ENCODE results near the gene TRIM15. TPM values are rescaled to one million over a fixed set of nuclear protein-coding genes. Genes with fewer than 3 reads are reported as not detected.

Gene TRIM15
- total RNA-seq, 2 experiments from 2014 or later = not detected

DNA sequence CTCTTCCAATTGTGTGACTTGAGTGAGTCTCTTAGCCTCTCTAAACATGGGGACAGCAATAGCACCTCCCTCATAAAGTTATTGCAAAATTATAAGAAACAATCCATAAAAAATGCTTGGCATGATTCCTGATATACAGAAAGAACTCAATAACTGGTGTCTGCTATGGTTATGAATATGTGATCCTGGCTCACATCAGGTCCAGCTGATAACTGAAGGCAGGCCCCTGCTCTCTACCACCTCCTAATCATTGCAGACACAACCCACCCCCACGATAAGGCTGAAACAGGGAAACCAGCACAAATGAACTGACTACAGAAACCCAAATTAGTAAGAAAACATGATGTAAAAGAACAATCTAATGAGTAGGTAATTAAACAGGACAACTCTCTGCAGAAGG is 5.4 kb downstream of the TRIM15 start:
- Mint-ChIP-seq H3K27me3 (peaks cover 55% of the 10 kb centered on the region), H3K9me3 (no peaks in the 10 kb centered on the region), H3K4me3 (no peak overlapping the region), H3K27ac (no peak overlapping the region), H3K4me1 (ENCODE audit: low read depth) (peaks cover 12% of the 10 kb centered on the region), H3K36me3 (ENCODE audit: low read depth) (no peaks in the 10 kb centered on the region)
- TF ChIP-seq, protein P1, sequence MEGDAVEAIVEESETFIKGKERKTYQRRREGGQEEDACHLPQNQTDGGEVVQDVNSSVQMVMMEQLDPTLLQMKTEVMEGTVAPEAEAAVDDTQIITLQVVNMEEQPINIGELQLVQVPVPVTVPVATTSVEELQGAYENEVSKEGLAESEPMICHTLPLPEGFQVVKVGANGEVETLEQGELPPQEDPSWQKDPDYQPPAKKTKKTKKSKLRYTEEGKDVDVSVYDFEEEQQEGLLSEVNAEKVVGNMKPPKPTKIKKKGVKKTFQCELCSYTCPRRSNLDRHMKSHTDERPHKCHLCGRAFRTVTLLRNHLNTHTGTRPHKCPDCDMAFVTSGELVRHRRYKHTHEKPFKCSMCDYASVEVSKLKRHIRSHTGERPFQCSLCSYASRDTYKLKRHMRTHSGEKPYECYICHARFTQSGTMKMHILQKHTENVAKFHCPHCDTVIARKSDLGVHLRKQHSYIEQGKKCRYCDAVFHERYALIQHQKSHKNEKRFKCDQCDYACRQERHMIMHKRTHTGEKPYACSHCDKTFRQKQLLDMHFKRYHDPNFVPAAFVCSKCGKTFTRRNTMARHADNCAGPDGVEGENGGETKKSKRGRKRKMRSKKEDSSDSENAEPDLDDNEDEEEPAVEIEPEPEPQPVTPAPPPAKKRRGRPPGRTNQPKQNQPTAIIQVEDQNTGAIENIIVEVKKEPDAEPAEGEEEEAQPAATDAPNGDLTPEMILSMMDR (IDR thresholded peaks at IDR 0.05) = no peak
- intact Hi-C loops (cut with micrococcal nuclease) = no loop called here
- ChIA-PET CTCF (interaction anchor here (1.0 to 2.8 kb wide), 5 partner anchors 38 to 321 kb away, joined by 4 to 26 read pairs (median 5); no protein-coding TSS in a partner anchor), POLR2A (no interaction called here)
- DNase-seq (no peak), ATAC-seq (no peak)

DNA sequence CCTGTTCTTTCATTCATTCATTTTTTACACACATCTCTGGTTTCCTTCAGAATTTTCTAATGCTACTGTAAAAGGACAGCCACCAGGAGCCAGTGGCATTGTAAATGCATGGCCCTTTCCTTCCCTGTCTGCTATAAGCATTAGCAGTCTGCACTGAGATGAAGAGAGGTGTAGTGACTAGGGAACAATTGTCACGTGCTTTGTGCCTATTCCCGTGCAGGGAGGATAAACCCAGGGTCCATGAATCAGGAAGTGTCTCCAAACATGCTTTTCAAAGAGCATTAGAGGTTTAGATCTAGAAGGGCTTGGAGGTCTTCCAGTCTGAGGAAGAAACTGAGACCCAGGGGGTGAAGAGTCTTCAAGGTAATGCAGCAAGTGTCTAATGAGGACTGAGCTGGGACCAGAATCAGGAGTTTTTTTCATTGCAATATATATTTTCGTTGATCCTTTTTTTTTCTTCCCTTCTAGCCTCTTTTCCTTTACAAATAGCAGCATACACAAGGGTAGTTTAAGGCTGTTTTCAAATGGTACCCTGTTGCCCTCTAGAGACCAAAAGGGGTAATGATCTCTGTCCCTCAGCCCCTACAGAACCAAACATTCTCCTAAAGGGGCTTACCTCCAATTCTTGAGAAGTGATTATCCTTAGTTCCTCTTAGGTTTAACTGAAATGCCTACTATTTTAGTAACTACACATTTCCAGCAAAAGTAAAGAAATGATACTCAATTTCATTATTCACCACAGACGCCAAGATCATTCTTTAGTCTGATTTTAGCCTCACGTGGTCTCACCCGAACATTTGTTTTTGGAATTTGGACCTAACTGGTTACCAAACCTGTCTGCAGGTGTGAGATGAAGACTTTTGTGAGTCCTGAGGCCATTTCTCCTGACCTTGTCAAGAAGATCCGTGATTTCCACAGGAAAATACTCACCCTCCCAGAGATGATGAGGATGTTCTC is 6.6 kb downstream of the TRIM15 start:
- Mint-ChIP-seq H3K27ac (no peak overlapping the region), H3K27me3 (peaks cover 55% of the 10 kb centered on the region), H3K36me3 (ENCODE audit: low read depth) (no peaks in the 10 kb centered on the region), H3K4me1 (ENCODE audit: low read depth) (peaks cover 12% of the 10 kb centered on the region), H3K9me3 (no peaks in the 10 kb centered on the region), H3K4me3 (no peak overlapping the region)
- DNase-seq = peak; percentile 22
- TF ChIP-seq, protein P1 (IDR thresholded peaks at IDR 0.05) = peak; percentile 88
- ATAC-seq = peak; percentile 87
- CTCF ChIA-PET = interaction anchor here (0.6 to 3.4 kb wide), 10 partner anchors 16 to 230 kb away, joined by 3 to 37 read pairs (median 3); no protein-coding TSS in a partner anchor
- intact Hi-C loops (cut with micrococcal nuclease) = loop anchor here (2.0 kb wide), 1 partner anchor 67 kb away; no protein-coding TSS in a partner anchor
- POLR2A ChIA-PET = no interaction called here

DNA sequence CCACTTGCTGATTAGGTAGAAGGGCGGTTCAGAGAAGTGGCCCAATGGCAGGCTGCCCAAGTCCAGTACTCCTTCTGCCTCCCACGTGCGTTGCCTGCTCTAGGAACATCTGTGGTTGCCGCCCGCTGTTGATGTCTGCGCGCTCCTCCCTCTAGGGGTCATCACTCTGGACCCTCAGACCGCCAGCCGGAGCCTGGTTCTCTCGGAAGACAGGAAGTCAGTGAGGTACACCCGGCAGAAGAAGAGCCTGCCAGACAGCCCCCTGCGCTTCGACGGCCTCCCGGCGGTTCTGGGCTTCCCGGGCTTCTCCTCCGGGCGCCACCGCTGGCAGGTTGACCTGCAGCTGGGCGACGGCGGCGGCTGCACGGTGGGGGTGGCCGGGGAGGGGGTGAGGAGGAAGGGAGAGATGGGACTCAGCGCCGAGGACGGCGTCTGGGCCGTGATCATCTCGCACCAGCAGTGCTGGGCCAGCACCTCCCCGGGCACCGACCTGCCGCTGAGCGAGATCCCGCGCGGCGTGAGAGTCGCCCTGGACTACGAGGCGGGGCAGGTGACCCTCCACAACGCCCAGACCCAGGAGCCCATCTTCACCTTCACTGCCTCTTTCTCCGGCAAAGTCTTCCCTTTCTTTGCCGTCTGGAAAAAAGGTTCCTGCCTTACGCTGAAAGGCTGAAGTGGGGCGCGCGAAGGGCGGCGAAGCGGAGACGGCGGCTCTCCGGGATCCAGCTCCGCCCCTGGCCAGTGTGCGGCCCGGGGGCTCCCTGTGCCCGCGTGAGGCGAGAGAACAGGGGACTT is 8.5 kb downstream of the TRIM15 start:
- peaks cover 61% of the 10 kb centered on the region for H3K27me3 Mint-ChIP-seq
- ChIA-PET POLR2A (no interaction called here), CTCF (interaction anchor here (0.7 to 3.4 kb wide), 4 partner anchors 41 to 324 kb away, joined by 4 to 37 read pairs (median 6); no protein-coding TSS in a partner anchor)
- H3K4me3 Mint-ChIP-seq = no peak overlapping the region
- H3K9me3 Mint-ChIP-seq = no peaks in the 10 kb centered on the region
- TF ChIP-seq, protein P1 (IDR thresholded peaks at IDR 0.05) = no peak
- H3K4me1 Mint-ChIP-seq (ENCODE audit: low read depth) = peaks cover 9% of the 10 kb centered on the region
- H3K27ac Mint-ChIP-seq = no peak overlapping the region
- intact Hi-C loops (cut with micrococcal nuclease) = loop anchor here (2.0 kb wide), 1 partner anchor 69 kb away; no protein-coding TSS in a partner anchor
- ATAC-seq (no peak), DNase-seq (peak; percentile 12)
- no peaks in the 10 kb centered on the region for H3K36me3 Mint-ChIP-seq (ENCODE audit: low read depth)

DNA sequence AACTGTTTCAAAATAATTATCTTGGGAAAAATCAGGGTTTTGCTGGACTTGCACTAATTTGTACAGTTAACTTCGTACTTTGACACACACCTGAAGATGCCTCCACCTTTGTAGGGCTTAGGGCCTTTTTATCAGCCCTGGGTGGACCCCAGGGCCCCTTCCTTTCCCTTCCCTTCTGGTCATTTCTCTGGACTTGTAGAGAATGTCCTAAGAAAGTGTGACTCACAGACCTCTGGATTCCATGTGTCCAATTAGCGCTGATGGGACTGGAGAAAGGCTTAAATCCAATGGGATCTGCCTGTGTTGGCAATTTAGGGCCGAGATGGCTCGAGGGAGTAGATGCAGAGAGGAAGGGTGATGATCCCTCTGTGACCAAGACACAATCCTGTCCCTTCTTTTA is 9.3 kb downstream of the TRIM15 start:
- intact Hi-C loops (cut with micrococcal nuclease) = no loop called here
- H3K27me3 Mint-ChIP-seq = peaks cover 65% of the 10 kb centered on the region
- CTCF ChIA-PET = interaction anchor here (3.4 kb wide), 1 partner anchor 70 kb away, joined by 37 read pairs; no protein-coding TSS in a partner anchor
- no peaks in the 10 kb centered on the region for H3K9me3 Mint-ChIP-seq
- peaks cover 4% of the 10 kb centered on the region for H3K4me1 Mint-ChIP-seq (ENCODE audit: low read depth)
- TF ChIP-seq, protein P1 (IDR thresholded peaks at IDR 0.05) = no peak
- no peak for ATAC-seq
- no peak for DNase-seq
- no peaks in the 10 kb centered on the region for H3K36me3 Mint-ChIP-seq (ENCODE audit: low read depth)
- POLR2A ChIA-PET = no interaction called here
- no peak overlapping the region for H3K4me3 Mint-ChIP-seq
- no peak overlapping the region for H3K27ac Mint-ChIP-seq

All from activated CD8-positive, alpha-beta T cell treated with anti-CD3 and anti-CD28 coated beads for 36 hours (primary cell).